Frontal cortex (tissue), 1 donor: Measurements from ENCODE around the gene ZNF19. TPM values are rescaled to one million over a fixed set of nuclear protein-coding genes. Genes with fewer than 3 reads are reported as not detected.

Experiments
- total RNA-seq: library from RNA; depleted of rRNA; stranded (reverse); fragments of >200 nt; gene quantifications from one replicate; pipeline ENCODE4 v1.2.3, GENCODE V29; 2014

ZNF19 gene
- total RNA-seq, 1 donor from 2014 or later, result 6.5 TPM

Other genes starting within 250 kb of the ZNF19 start
- 35.9 TPM for gene CMTR2, start 199.9 kb downstream of the ZNF19 start, total RNA-seq
- gene CALB2, start 130.6 kb downstream of the ZNF19 start, total RNA-seq, result 19.2 TPM
- not detected for gene TLE7, start 47.3 kb downstream of the ZNF19 start, total RNA-seq
- gene ZNF23, start 27.1 kb downstream of the ZNF19 start, total RNA-seq, result 23.6 TPM
- not detected for gene CHST4, start 37.1 kb upstream of the ZNF19 start, total RNA-seq
- not detected for gene TAT, start 87.8 kb upstream of the ZNF19 start, total RNA-seq
- not detected for gene MARVELD3, start 136.9 kb upstream of the ZNF19 start, total RNA-seq
- gene PHLPP2, start 235.4 kb upstream of the ZNF19 start, total RNA-seq, result 26.9 TPM